HFFc6 (cell line): ENCODE data around the gene LHB. TPM values are rescaled to one million over a fixed set of nuclear protein-coding genes. Genes with fewer than 3 reads are reported as not detected.
"Not testable (repeated sequence)": the region's sequence is repeated elsewhere in the genome, so short reads cannot be mapped to it uniquely, and the experiment has no call there.

Source experiments
- DNase-seq: peaks from one replicate; pipeline ENCODE4 v3.0.0-alpha.2; 2018
- H3K27ac Mint-ChIP-seq: 2 replicates; pipeline ENCODE4 v1.8.0; 2020; ENCODE audit warnings: mild to moderate bottlenecking, mixed read lengths
- H3K27me3 Mint-ChIP-seq: 2 replicates; pipeline ENCODE4 v1.8.0; 2021; ENCODE audit warnings: mild to moderate bottlenecking, moderate library complexity, mixed read lengths; ENCODE audit not compliant: insufficient read depth
- H3K36me3 Mint-ChIP-seq: 2 replicates; pipeline ENCODE4 v1.8.0; 2021; ENCODE audit warnings: low read depth, mixed read lengths
- H3K4me1 Mint-ChIP-seq: 2 replicates; pipeline ENCODE4 v1.8.0; 2020; ENCODE audit warnings: low read depth, mixed read lengths
- H3K4me3 Mint-ChIP-seq: 2 replicates; pipeline ENCODE4 v1.8.0; 2020; ENCODE audit warnings: mild to moderate bottlenecking, moderate library complexity, mixed read lengths
- H3K9me3 Mint-ChIP-seq: 2 replicates; pipeline ENCODE4 v1.8.0; 2020; ENCODE audit warnings: mild to moderate bottlenecking, mixed read lengths
- total RNA-seq, 6 experiments: library from RNA; stranded (reverse); fragmentation: NEBNext Ultra II Directional; extraction: Animal tissue kit (Norgen Biotek cat#: 25700); gene quantifications; 2 replicates in 1 of 6; 3 replicates in 5 of 6; pipeline ENCODE4 v1.2.3, GENCODE V29; 2021
- TF ChIP-seq, protein P1 (sequence below): fragments of 200-600 bp; sonication (generic); IDR thresholded peaks from 2 replicates; pipeline ENCODE4 v1.5.0; 2021; ENCODE audit warnings: antibody characterized with exemption, mild to moderate bottlenecking

The LHB gene
- total RNA-seq, 6 experiments from 2014 or later: 0.46 TPM; not detected in 5

DNA sequence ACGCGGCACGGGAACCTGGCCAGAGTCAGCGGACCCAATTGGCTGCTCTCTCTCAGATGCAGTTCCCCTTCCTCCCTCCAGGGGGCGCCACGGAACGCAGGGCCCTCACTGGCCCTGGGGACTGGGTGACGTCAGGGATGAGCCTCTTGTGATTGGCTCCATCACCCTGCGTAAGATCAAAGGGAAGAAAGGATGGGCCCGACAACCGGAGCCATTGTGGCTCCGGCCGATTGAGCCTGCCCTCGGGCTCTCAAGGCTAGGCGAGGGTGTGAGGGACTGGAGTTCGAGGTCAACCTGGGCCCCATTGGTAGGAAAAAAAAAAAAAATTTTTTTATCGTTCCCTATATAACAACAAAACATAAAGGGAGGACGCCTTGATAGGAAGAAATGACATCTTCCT lies 19.9 kb upstream of the LHB start, which contains the start of gene CGB1:
Gene CGB1, minus strand, starts transcription at position 81 of the 400 bp plus-strand sequence. CDS start 184 bp downstream, outside the sequence.
- not testable (repeated sequence) for DNase-seq, H3K9me3 Mint-ChIP-seq, H3K27ac Mint-ChIP-seq, H3K4me3 Mint-ChIP-seq, H3K36me3 Mint-ChIP-seq, H3K27me3 Mint-ChIP-seq
- TF ChIP-seq, protein P1, sequence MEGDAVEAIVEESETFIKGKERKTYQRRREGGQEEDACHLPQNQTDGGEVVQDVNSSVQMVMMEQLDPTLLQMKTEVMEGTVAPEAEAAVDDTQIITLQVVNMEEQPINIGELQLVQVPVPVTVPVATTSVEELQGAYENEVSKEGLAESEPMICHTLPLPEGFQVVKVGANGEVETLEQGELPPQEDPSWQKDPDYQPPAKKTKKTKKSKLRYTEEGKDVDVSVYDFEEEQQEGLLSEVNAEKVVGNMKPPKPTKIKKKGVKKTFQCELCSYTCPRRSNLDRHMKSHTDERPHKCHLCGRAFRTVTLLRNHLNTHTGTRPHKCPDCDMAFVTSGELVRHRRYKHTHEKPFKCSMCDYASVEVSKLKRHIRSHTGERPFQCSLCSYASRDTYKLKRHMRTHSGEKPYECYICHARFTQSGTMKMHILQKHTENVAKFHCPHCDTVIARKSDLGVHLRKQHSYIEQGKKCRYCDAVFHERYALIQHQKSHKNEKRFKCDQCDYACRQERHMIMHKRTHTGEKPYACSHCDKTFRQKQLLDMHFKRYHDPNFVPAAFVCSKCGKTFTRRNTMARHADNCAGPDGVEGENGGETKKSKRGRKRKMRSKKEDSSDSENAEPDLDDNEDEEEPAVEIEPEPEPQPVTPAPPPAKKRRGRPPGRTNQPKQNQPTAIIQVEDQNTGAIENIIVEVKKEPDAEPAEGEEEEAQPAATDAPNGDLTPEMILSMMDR: peak; percentile 72
- peaks cover 17% of the 10 kb centered on the region for H3K4me1 Mint-ChIP-seq

DNA sequence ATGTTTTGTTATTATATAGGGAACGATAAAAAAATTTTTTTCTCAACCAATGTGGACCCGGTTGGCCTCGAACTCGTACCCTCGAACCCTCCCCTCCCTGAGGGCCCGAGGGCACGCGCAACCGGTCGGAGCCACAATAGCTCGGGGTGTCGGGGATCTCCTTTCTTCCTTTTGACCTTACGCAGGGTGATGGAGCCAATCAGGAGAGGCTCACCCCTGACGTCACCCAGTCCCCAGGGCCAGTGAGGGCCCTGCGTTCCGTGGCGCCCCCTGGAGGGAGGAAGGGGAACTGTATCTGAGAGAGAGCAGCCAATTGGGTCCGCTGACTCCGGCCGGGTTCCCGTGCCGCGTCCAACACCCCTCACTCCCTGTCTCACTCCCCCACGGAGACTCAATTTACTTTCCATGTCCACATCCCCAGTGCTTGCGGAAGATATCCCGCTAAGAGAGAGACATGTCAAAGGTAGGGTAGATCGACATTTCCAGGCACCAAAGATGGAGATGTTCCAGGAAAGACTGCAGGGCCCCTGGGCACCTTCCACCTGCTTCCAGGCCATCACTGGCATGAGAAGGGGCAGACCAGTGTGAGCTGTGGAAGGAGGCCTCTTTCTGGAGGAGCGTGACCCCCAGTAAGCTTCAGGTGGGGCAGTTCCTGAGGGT lies 14.9 kb upstream of the LHB start, which contains the start of gene CGB2:
Gene CGB2, plus strand, starts transcription at position 249 of the 660 bp plus-strand sequence. Its CDS starts 206 bp downstream, at position 455.
- DNase-seq, H3K36me3 Mint-ChIP-seq, H3K27me3 Mint-ChIP-seq, H3K9me3 Mint-ChIP-seq, H3K27ac Mint-ChIP-seq, H3K4me3 Mint-ChIP-seq: not testable (repeated sequence)
- H3K4me1 Mint-ChIP-seq: peaks cover 15% of the 10 kb centered on the region
- TF ChIP-seq, protein P1: peak; percentile 70

DNA sequence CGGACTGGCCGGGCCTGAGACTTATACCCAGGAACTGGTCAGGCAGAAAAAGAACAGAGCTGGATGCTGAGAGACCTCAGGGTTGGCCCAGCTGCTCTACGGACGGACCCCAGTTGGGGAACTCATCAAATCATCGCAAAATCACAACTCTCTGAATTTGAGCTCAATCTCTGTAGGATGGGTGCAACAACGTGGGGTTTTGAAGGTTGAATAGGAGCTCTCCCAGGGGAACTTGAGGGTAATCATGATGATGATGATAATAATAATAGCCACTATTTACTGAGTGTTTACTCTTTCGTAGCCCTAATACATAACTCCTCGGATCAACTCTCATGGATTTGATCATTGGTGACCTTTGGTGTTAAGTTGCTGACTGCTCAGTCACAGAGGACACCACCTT lies 13.4 kb upstream of the LHB start:
- peaks cover 23% of the 10 kb centered on the region for H3K4me1 Mint-ChIP-seq
- not testable (repeated sequence) for H3K36me3 Mint-ChIP-seq, DNase-seq, H3K9me3 Mint-ChIP-seq, H3K27ac Mint-ChIP-seq, H3K4me3 Mint-ChIP-seq, H3K27me3 Mint-ChIP-seq

DNA sequence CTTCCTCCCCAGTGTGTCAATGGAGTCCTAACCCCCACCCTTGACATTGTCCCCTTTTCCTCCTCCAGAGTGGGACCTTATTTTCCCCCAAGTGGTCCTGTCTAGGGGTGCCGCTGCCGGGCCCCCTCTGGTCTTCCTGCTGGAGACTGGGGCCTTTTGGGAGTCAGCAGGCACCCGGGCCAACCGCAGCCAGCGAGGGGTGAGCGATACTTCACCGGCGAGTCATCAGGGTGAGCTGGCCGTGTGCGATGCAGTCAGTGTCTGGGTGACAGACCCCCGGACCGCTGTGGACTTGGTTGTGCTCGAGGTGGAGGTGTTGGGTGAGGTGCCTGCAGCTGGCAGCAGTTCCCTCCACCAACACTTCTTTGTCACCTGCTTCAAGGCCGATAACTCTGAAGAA lies 12.9 kb upstream of the LHB start:
- H3K4me3 Mint-ChIP-seq, DNase-seq, H3K9me3 Mint-ChIP-seq, H3K36me3 Mint-ChIP-seq, H3K27me3 Mint-ChIP-seq: not testable (repeated sequence)
- peak overlapping the region; percentile 77; the same call in 1 of the 2 replicates for H3K27ac Mint-ChIP-seq
- peaks cover 28% of the 10 kb centered on the region for H3K4me1 Mint-ChIP-seq

DNA sequence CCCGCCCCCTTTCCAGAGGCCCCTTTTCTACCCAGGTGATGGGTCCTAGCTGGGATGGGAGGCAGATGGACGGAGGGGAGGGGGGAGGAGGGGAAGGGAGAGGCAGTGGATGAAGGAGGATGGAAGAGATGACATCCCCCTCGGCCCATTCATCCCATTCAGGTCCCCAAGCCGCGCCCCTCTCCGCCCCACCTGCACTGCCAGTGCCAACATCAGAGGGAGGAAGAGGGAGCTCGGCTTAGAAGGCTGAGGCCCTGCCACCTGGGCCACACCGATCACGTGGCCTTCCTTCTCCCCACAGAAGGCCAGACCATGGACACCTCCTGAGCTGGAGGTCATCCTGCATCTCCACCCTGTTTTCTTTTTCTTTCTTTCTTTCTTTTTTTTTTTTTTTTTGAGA lies 11.8 kb upstream of the LHB start:
- not testable (repeated sequence) for H3K27me3 Mint-ChIP-seq, H3K4me3 Mint-ChIP-seq, H3K9me3 Mint-ChIP-seq, DNase-seq, H3K27ac Mint-ChIP-seq, H3K36me3 Mint-ChIP-seq
- H3K4me1 Mint-ChIP-seq: peaks cover 28% of the 10 kb centered on the region

DNA sequence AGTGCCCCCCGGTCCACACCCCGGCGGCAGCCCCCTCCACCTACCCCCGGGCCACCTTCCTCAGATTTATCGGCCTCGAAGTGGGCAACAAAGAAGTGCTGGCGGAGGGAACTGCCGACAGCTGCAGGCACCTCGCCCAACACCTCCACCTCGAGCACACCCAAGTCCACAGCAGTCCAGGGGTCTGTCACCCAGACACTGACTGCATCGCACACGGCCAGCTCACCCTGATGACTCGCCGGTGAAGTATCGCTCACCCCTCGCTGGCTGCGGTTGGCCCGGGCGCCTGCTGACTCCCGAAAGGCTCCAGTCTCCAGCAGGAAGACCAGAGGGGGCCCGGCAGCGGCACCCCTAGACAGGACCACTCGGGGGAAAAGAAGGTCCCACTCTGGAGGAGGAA lies 8.7 kb upstream of the LHB start:
- Mint-ChIP-seq H3K27ac (peak overlapping the region; percentile 92), H3K4me3 (peak overlapping the region; percentile 65; the same call in 1 of the 2 replicates), H3K4me1 (peaks cover 43% of the 10 kb centered on the region)
- H3K9me3 Mint-ChIP-seq, H3K36me3 Mint-ChIP-seq, DNase-seq, H3K27me3 Mint-ChIP-seq: not testable (repeated sequence)

DNA sequence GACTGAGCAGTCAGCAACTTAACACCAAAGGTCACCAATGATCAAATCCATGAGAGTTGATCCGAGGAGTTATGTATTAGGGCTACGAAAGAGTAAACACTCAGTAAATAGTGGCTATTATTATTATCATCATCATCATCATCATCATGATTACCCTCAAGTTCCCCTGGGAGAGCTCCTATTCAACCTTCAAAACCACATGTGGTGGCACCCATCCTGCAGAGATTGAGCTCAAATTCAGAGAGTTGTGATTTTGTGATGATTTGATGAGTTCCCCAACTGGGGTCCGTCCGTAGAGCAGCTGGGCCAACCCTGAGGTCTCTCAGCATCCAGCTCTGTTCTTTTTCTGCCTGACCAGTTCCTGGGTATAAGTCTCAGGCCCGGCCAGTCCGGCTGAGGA lies 8.2 kb upstream of the LHB start:
- H3K27ac Mint-ChIP-seq, H3K4me3 Mint-ChIP-seq, H3K27me3 Mint-ChIP-seq, DNase-seq, H3K36me3 Mint-ChIP-seq, H3K9me3 Mint-ChIP-seq: not testable (repeated sequence)
- peaks cover 41% of the 10 kb centered on the region for H3K4me1 Mint-ChIP-seq

DNA sequence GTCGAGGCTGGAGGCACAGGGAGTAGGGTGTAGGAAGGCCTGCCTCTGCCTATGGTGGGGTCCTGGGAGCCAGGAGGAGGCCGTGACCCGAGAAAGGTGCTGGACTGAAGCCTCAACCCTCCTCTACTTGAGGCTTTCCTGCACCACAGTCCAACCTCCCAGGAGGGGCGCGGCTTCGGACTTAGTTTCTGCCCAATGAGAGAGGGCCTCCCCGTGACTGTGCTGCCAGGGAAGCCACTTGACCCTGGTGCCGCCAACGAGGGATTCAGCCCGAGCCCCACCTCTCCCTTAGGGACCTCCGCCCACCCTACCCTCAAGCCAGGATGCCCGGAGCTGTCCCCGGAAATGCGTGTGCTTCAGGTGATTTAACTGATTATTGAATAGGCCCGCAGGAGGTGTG lies 7.3 kb upstream of the LHB start, which contains the start of gene CGB3:
Gene CGB3, minus strand, starts transcription at position 101 of the 400 bp plus-strand sequence. CDS start 362 bp downstream, outside the sequence.
- not testable (repeated sequence) for H3K36me3 Mint-ChIP-seq

More for the DNA sequence above, 7.3 kb upstream of the LHB start, which contains the start of gene CGB3:
- not testable (repeated sequence) for H3K4me3 Mint-ChIP-seq, H3K27ac Mint-ChIP-seq, H3K27me3 Mint-ChIP-seq, H3K9me3 Mint-ChIP-seq, DNase-seq
- H3K4me1 Mint-ChIP-seq: peaks cover 35% of the 10 kb centered on the region
